PC-3 (cell line): Measurements from ENCODE around the gene HSPA12B.

Experiments used
- EZH2 ChIP-seq: fragments of 300-600 bp; sonication (generic); IDR thresholded peaks from one replicate; pipeline ENCODE4 v1.6.1; 2017; ENCODE audit warnings: antibody characterized with exemption, mild to moderate bottlenecking, low read length; ENCODE audit not compliant: unreplicated experiment
- TF ChIP-seq, protein P1 (sequence below): fragments of 300-600 bp; sonication (generic); conservative IDR thresholded peaks from 2 replicates; pipeline ENCODE4 v1.5.1; 2017; ENCODE audit warnings: antibody characterized with exemption, low read depth, mild to moderate bottlenecking, low read length

DNA sequence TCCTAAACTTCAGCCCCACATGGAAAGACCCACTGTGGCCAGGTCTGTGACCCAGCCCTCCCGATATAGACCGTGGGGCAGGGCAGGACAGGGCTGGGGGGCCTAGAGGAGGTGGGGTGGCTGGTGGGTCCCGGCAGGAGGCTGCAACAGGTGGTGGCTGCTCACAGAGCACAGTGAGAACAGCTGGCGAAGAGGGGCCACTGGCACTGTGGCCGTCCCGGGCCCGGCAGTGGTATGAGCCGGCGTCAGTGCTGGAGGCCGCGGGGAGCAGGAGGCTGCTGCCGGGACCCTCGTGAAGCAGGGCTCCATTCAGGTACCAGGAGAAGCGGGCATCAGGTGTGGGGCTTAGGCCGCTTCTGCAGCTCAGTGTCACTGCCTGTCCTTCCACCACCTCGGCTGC lies 33.4 kb upstream of the HSPA12B start:
- TF ChIP-seq, protein P1, sequence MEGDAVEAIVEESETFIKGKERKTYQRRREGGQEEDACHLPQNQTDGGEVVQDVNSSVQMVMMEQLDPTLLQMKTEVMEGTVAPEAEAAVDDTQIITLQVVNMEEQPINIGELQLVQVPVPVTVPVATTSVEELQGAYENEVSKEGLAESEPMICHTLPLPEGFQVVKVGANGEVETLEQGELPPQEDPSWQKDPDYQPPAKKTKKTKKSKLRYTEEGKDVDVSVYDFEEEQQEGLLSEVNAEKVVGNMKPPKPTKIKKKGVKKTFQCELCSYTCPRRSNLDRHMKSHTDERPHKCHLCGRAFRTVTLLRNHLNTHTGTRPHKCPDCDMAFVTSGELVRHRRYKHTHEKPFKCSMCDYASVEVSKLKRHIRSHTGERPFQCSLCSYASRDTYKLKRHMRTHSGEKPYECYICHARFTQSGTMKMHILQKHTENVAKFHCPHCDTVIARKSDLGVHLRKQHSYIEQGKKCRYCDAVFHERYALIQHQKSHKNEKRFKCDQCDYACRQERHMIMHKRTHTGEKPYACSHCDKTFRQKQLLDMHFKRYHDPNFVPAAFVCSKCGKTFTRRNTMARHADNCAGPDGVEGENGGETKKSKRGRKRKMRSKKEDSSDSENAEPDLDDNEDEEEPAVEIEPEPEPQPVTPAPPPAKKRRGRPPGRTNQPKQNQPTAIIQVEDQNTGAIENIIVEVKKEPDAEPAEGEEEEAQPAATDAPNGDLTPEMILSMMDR = no peak
- no peak for TF ChIP-seq EZH2
